Panc1 (cell line): ENCODE data around the gene FDXACB1. TPM values are rescaled to one million over a fixed set of nuclear protein-coding genes. Genes with fewer than 3 reads are reported as not detected.

ENCODE experiments used
- ATAC-seq: fragments of 200-7000 bp; cut with Tn5 transposase; 2 replicates; pipeline ENCODE4 v1.9.1; 2020; ENCODE audit warnings: mild to moderate bottlenecking, moderate library complexity
- BruUV-seq: library from RNA; stranded (reverse); fragments of 400-500 nt; replicated peaks from 2 replicates; lab custom pipeline; 2021; lab: Mats Ljungman, UMichigan
- CTCF ChIA-PET: fragments of 300-600 bp; sonication (Branson Sonifier 250); formaldehyde crosslinking; loops from one replicate; lab custom pipeline; 2022; ENCODE audit warnings: antibody characterized with exemption; lab: Charles Lee
- POLR2A ChIA-PET: fragments of 300-600 bp; sonication (Branson Sonifier 250); formaldehyde crosslinking; loops from one replicate; lab custom pipeline; 2022; ENCODE audit warnings: antibody characterized with exemption; lab: Charles Lee
- DNase-seq: peaks from one replicate; pipeline ENCODE4 v3.0.0-alpha.2; 2010; ENCODE audit warnings: low read depth, low spot score
- H3K27ac ChIP-seq: 2 replicates; pipeline ENCODE4 v1.5.1; 2011; ENCODE audit warnings: mild to moderate bottlenecking, low read length, inconsistent platforms
- H3K27me3 ChIP-seq: fragments of 200-500 bp; sonication (Bioruptor generic); 2 replicates; pipeline ENCODE4 v1.6.0; 2014; ENCODE audit warnings: low read length, inconsistent platforms; ENCODE audit not compliant: control insufficient read depth, insufficient read depth
- H3K36me3 ChIP-seq: fragments of 200-500 bp; sonication (Bioruptor generic); 2 replicates; pipeline ENCODE4 v1.5.1; 2014; ENCODE audit warnings: inconsistent platforms, mild to moderate bottlenecking, low read length, moderate library complexity; ENCODE audit not compliant: control insufficient read depth, insufficient read depth
- H3K4me1 ChIP-seq: 2 replicates; pipeline ENCODE4 v1.5.1; 2011; ENCODE audit warnings: inconsistent platforms, mild to moderate bottlenecking, low read length, moderate library complexity; ENCODE audit not compliant: control insufficient read depth, insufficient read depth
- H3K4me3 ChIP-seq, 2 experiments: 2 replicates each; pipeline ENCODE4 v1.5.1; 2011 to 2012; ENCODE audit warnings: low read depth in 2 of 2, low read length in 2 of 2, mild to moderate bottlenecking in 2 of 2, inconsistent platforms in 1 of 2, moderate library complexity in 1 of 2
- H3K9me3 ChIP-seq: fragments of 200-500 bp; sonication (Bioruptor generic); 2 replicates; pipeline ENCODE4 v1.5.1; 2014; ENCODE audit warnings: low read depth, mild to moderate bottlenecking, inconsistent platforms, low read length, moderate library complexity; ENCODE audit not compliant: control insufficient read depth, insufficient read depth
- CTCF ChIP-seq: fragments of 450-650 bp; IDR thresholded peaks from 2 replicates; pipeline ENCODE4 v1.5.1; 2017; ENCODE audit warnings: mild to moderate bottlenecking
- POLR2AphosphoS5 ChIP-seq: IDR thresholded peaks from 2 replicates; pipeline ENCODE4 v1.6.1; 2012; ENCODE audit warnings: mild to moderate bottlenecking, low read depth, low read length, moderate library complexity
- REST ChIP-seq, 2 experiments: IDR thresholded peaks; 2 replicates each; pipeline ENCODE4 v1.6.1; 2011 to 2012; ENCODE audit warnings: low read depth in 2 of 2, control low read depth in 1 of 2, low read length in 1 of 2, mild to moderate bottlenecking in 1 of 2, moderate library complexity in 1 of 2; ENCODE audit not compliant: insufficient read depth in 1 of 2
- SIN3A ChIP-seq: IDR thresholded peaks from 2 replicates; pipeline ENCODE4 v1.6.1; 2012; ENCODE audit warnings: low read depth, mild to moderate bottlenecking, low read length, moderate library complexity, borderline replicate concordance; ENCODE audit not compliant: insufficient read depth
- TCF7L2 ChIP-seq: IDR thresholded peaks from 2 replicates; pipeline ENCODE4 v1.6.1; 2011; ENCODE audit warnings: mild to moderate bottlenecking, low read depth, low read length, inconsistent platforms
- in situ Hi-C: cut with HindIII; loops from 2 replicates; pipeline ENCODE4 v1.10.0; 2016; ENCODE audit warnings: low sequenced_read_pairs, low pct_unique_long_range_greater_than_20kb
- intact Hi-C: fragments of 100-400 bp; cut with micrococcal nuclease; formaldehyde crosslinking; loops from one replicate; pipeline ENCODE4 v1.10.0; 2022; ENCODE audit not compliant: unreplicated experiment
- total RNA-seq: library from RNA; stranded (reverse); gene quantifications from one replicate; pipeline ENCODE4 v1.2.1, GENCODE V29; 2021; ENCODE audit not compliant: unreplicated experiment

Gene FDXACB1
- total RNA-seq, 1 experiment from 2014 or later: 4.1 TPM

GRCh38 chr11:111917312-111917711 is 38.3 kb upstream of the FDXACB1 start:
- Histone ChIP-seq H3K36me3 (no peaks in the 10 kb centered on the region), H3K4me1 (peaks cover 1% of the 10 kb centered on the region), H3K9me3 (no peaks in the 10 kb centered on the region), H3K4me3 (no peak overlapping the region), H3K27ac (no peak overlapping the region), H3K27me3 (no peaks in the 10 kb centered on the region)
- no TSS peak for BruUV-seq
- TF ChIP-seq REST (IDR thresholded peaks at IDR 0.05; ENCODE audit: insufficient read depth in 1 of 2, low read depth in 2 of 2, low read length in 1 of 2): no peak
- no peak for TF ChIP-seq SIN3A
- no peak for TF ChIP-seq POLR2AphosphoS5
- no peak for TF ChIP-seq TCF7L2
- TF ChIP-seq CTCF: no peak
- ATAC-seq (no peak), DNase-seq (no peak)
- ChIA-PET CTCF (no interaction called here), POLR2A (interaction anchor here (0.6 kb wide), 1 partner anchor 10 kb away, joined by 3 read pairs; no protein-coding TSS in a partner anchor)
- intact Hi-C loops (no loop called here), in situ Hi-C loops (no loop called here)

- H3K27me3 ChIP-seq: no peaks in the 10 kb centered on the region
- ChIA-PET CTCF (no interaction called here), POLR2A (no interaction called here)
- no peak overlapping the region for H3K27ac ChIP-seq
- in situ Hi-C loops: no loop called here
- no peaks in the 10 kb centered on the region for H3K9me3 ChIP-seq
- H3K4me3 ChIP-seq: no peak overlapping the region
- DNase-seq (no peak), ATAC-seq (no peak)
- H3K4me1 ChIP-seq: peaks cover 7% of the 10 kb centered on the region
- H3K36me3 ChIP-seq: no peaks in the 10 kb centered on the region
- BruUV-seq: no TSS peak
- intact Hi-C loops: no loop called here
- TF ChIP-seq TCF7L2: no peak
- no peak for TF ChIP-seq POLR2AphosphoS5
- no peak for TF ChIP-seq CTCF
- no peak for TF ChIP-seq REST (IDR thresholded peaks at IDR 0.05; ENCODE audit: insufficient read depth in 1 of 2, low read depth in 2 of 2, low read length in 1 of 2)
- no peak for TF ChIP-seq SIN3A
Measured at GRCh38 chr11:111916768-111917167, 37.8 kb upstream of the FDXACB1 start.
